AG04449 (cell line): ENCODE data around the gene SALL1.
A peak's percentile ranks its signal among the peaks of the same experiment; 100 is the strongest.

ENCODE experiments used
- CTCF ChIA-PET: fragments of 350-600 bp; formaldehyde crosslinking; extraction: SDS; loops from one replicate; lab custom pipeline; 2021; ENCODE audit warnings: antibody characterized with exemption; lab: Yijun Ruan, JAX
- POLR2A ChIA-PET: fragments of 400-600, 350-600 bp; formaldehyde crosslinking; extraction: SDS; loops from one replicate; lab custom pipeline; 2020; ENCODE audit warnings: antibody characterized with exemption, inconsistent platforms; lab: Yijun Ruan, JAX
- DNase-seq: peaks from one replicate; pipeline ENCODE4 v3.0.0-alpha.2; 2010; ENCODE audit warnings: low read depth, low spot score
- H3K4me3 ChIP-seq: 2 replicates; pipeline ENCODE4 v1.5.1; 2011; ENCODE audit warnings: low read depth, mild to moderate bottlenecking, control low read depth, low read length
- CTCF ChIP-seq: IDR thresholded peaks from one replicate; pipeline ENCODE4 v1.5.1; 2011; ENCODE audit warnings: mild to moderate bottlenecking, moderate library complexity, low read length, control low read depth, inconsistent platforms; ENCODE audit not compliant: insufficient read depth; ENCODE audit errors: missing control alignments

The SALL1 gene

DNA sequence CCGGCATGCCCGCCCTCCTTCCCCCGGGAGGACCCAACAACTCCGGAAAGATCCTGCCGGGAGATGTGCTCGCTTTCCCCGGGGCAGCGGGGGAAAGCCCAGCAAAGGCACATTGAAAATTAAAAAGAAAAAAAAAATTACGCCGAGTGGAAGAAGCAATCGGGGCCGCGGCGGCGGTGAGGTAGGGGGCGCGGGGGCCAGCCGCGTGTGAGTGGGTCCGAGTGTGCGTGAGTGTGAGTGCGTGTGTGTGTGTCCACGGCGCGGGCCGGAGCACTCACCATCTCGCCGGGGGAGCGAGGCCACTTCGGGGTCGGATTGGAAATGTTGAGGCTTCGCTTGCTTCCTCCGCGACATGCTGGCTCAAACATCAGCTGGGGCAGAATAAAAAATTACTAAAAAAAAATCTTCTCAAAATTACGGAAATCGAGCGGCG is at the start of gene SALL1:
TSS of gene SALL1 (minus strand) at position 383 of the 433 bp plus-strand sequence. CDS start at position 354, 29 bp downstream.
- CTCF ChIA-PET, result interaction anchor here (1.3 kb wide), 1 partner anchor 609 kb away, joined by 3 read pairs; no protein-coding TSS in a partner anchor
- H3K4me3 ChIP-seq, result peak within 1 kb of the TSS; percentile 76
- no peak for TF ChIP-seq CTCF
- POLR2A ChIA-PET, result no interaction called here
- DNase-seq, result no peak

DNA sequence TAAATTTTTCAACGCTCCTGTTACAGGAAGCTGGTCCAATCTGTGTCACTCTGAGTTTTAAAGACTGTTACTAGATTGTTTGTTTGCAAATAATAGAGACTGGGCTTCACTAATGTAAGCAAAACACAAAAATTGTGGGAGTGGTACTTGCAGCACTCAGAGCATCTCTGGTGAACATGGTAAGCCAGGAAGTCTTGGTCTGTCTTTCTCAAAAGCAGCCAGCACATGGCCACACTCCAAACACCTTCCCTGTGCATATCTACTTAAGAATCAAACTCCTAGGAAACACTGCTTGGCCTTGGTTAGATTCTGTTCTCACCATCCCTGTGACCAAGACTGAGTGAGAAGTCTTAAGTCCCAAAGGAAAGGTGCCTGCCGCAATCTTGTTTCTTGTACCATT is 49.7 kb upstream of the SALL1 start:
- no peak for DNase-seq
- no peak for TF ChIP-seq CTCF
- POLR2A ChIA-PET, result no interaction called here
- CTCF ChIA-PET, result no interaction called here
- no peak overlapping the region for H3K4me3 ChIP-seq

DNA sequence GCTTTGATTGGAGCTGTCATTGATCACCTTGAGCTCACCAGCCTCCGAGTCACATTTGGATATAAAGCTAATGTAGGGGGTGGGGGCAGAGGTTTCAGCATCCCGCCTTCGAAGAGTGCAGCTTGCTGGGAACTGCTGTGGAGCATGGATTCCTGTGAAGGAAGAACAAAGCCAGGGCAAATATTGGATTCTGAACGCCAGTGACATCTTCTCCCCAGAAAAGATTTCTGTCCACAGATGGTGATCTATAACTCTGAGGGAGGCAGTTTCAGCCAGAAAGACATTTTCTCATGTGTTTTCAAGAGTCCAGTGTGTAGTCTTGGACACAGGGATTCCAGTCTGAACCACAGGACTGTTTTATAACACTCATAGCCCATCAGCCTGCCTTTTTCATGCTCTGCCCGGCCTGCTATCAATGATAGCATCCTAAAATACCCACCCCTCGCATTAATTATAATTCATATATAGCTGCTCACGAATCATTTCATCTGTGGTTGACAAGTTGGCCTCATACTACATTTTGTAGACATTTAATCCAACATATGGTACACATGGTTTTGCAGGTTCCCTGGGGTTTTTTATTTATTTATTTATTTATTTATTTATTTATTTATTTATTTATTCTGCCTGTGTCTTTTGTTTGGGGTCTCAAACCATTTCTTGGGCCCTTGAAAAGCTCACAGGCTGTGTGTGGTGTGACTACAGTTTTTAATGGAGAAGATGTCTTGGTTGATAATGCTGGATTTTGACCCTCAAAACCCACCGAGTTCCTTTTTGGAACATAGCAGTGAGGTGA is 47.1 kb upstream of the SALL1 start:
- POLR2A ChIA-PET, result no interaction called here
- CTCF ChIA-PET, result no interaction called here
- no peak for DNase-seq
- no peak for TF ChIP-seq CTCF
- no peak overlapping the region for H3K4me3 ChIP-seq

- no peak overlapping the region for H3K4me3 ChIP-seq
- no peak for TF ChIP-seq CTCF
- ChIA-PET POLR2A (no interaction called here), CTCF (no interaction called here)
- no peak for DNase-seq
Measured at GRCh38 chr16:51193879-51194278, 42.8 kb upstream of the SALL1 start.

- TF ChIP-seq CTCF, result no peak
- no peak for DNase-seq
- CTCF ChIA-PET, result no interaction called here
- no peak overlapping the region for H3K4me3 ChIP-seq
- POLR2A ChIA-PET, result no interaction called here
Measured at GRCh38 chr16:51184702-51185433, 33.8 kb upstream of the SALL1 start.

DNA sequence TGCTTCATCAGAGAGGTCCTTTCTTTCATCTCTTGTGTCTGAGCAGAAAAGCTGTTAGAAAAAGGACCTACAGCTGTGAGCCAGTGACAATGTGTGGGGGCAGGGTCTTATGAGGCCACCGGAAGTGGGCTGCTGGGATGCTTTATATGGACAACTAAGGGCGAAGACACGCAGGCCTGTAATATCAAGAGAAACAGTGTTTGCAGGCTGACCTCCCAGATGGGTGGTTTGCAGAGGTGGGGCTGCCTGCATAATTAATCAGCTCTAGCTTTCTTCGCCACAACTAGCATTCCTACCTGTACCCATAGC is 30.4 kb upstream of the SALL1 start:
- ChIA-PET CTCF (no interaction called here), POLR2A (no interaction called here)
- H3K4me3 ChIP-seq, result no peak overlapping the region
- TF ChIP-seq CTCF, result no peak
- DNase-seq, result no peak
